Measurements from ENCODE around the gene SAMHD1. TPM values are rescaled to one million over a fixed set of nuclear protein-coding genes. Genes with fewer than 3 reads are reported as not detected.
A peak's percentile ranks its signal among the peaks of the same experiment; 100 is the strongest.

Gene SAMHD1
- total RNA-seq, 1 donor from 2014 or later, result 293 TPM

GRCh38 chr20:36881888-36882287, 69.6 kb downstream of the SAMHD1 start:
- Histone ChIP-seq H3K36me3 (no peaks in the 10 kb centered on the region), H3K4me3 (no peak overlapping the region), H3K27me3 (ENCODE audit: low read depth) (no peaks in the 10 kb centered on the region), H3K9me3 (no peaks in the 10 kb centered on the region), H3K4me1 (no peaks in the 10 kb centered on the region), H3K27ac (no peak overlapping the region)
- no peak for TF ChIP-seq CTCF (IDR thresholded peaks at IDR 0.05)
- no peak for DNase-seq
- no peak for ATAC-seq
- intact Hi-C loops (cut with DNase I), result no loop called here

- no peak for TF ChIP-seq CTCF (IDR thresholded peaks at IDR 0.05)
- Histone ChIP-seq H3K9me3 (no peaks in the 10 kb centered on the region), H3K4me1 (no peaks in the 10 kb centered on the region), H3K36me3 (no peaks in the 10 kb centered on the region), H3K27ac (no peak overlapping the region), H3K4me3 (no peak overlapping the region), H3K27me3 (ENCODE audit: low read depth) (no peaks in the 10 kb centered on the region)
- no peak for ATAC-seq
- intact Hi-C loops (cut with DNase I), result no loop called here
- DNase-seq, result no peak
Measured at GRCh38 chr20:36881331-36881730, 70.2 kb downstream of the SAMHD1 start.

- Histone ChIP-seq H3K36me3 (no peaks in the 10 kb centered on the region), H3K9me3 (no peaks in the 10 kb centered on the region), H3K27me3 (ENCODE audit: low read depth) (no peaks in the 10 kb centered on the region), H3K4me1 (no peaks in the 10 kb centered on the region), H3K27ac (no peak overlapping the region), H3K4me3 (no peak overlapping the region)
- intact Hi-C loops (cut with DNase I), result no loop called here
- DNase-seq, result no peak
- no peak for TF ChIP-seq CTCF (IDR thresholded peaks at IDR 0.05)
- no peak for ATAC-seq
Measured at GRCh38 chr20:36880741-36881250, 70.7 kb downstream of the SAMHD1 start.

GRCh38 chr20:36878941-36879340, 72.6 kb downstream of the SAMHD1 start:
- TF ChIP-seq CTCF (IDR thresholded peaks at IDR 0.05), result no peak
- Histone ChIP-seq H3K27me3 (ENCODE audit: low read depth) (no peaks in the 10 kb centered on the region), H3K4me3 (no peak overlapping the region), H3K27ac (no peak overlapping the region), H3K4me1 (no peaks in the 10 kb centered on the region), H3K36me3 (no peaks in the 10 kb centered on the region), H3K9me3 (no peaks in the 10 kb centered on the region)
- intact Hi-C loops (cut with DNase I), result no loop called here
- peak; percentile 34 for DNase-seq
- ATAC-seq, result no peak

GRCh38 chr20:36876473-36876833, 75.1 kb downstream of the SAMHD1 start:
- no peak for TF ChIP-seq CTCF (IDR thresholded peaks at IDR 0.05)
- ATAC-seq (no peak), DNase-seq (peak; percentile 16)
- H3K4me1 ChIP-seq, result peaks cover 17% of the 10 kb centered on the region
- intact Hi-C loops (cut with DNase I), result no loop called here
- no peak overlapping the region for H3K27ac ChIP-seq
- H3K27me3 ChIP-seq (ENCODE audit: low read depth), result no peaks in the 10 kb centered on the region
- H3K4me3 ChIP-seq, result no peak overlapping the region
- H3K9me3 ChIP-seq, result no peaks in the 10 kb centered on the region
- H3K36me3 ChIP-seq, result no peaks in the 10 kb centered on the region
